Common myeloid progenitor, CD34-positive (primary cell): Measurements from ENCODE around the gene CFAP74.

ENCODE experiments used
- CTCF ChIA-PET: fragments of 350-600 bp; sonication (Branson Sonifier 250); formaldehyde crosslinking; loops from one replicate; lab custom pipeline; 2021; ENCODE audit warnings: antibody characterized with exemption; lab: Charles Lee
- POLR2A ChIA-PET: fragments of 350-600 bp; sonication (Branson Sonifier 250); formaldehyde crosslinking; loops from one replicate; lab custom pipeline; 2021; ENCODE audit warnings: antibody characterized with exemption; lab: Charles Lee
- DNase-seq, 3 donors: peaks; one replicate each; pipeline versions ENCODE4 v3.0.0 to v3.0.0-alpha.2; 2013
- H3K27ac ChIP-seq, 2 experiments: 1 replicate in 1 of 2; 2 replicates in 1 of 2; pipeline ENCODE4 v1.7.0; 2013; ENCODE audit warnings: inconsistent platforms in 2 of 2, low read length in 2 of 2, mild to moderate bottlenecking in 2 of 2, low read depth in 1 of 2, moderate library complexity in 1 of 2; ENCODE audit not compliant: severe bottlenecking in 2 of 2, insufficient read depth in 1 of 2, poor library complexity in 1 of 2
- H3K27me3 ChIP-seq, 5 experiments: replicated peaks in 2 of 5; 1 replicate in 3 of 5; 2 replicates in 2 of 5; pipeline versions ENCODE4 v1.6.1 to v1.7.0; 2013; ENCODE audit warnings: low read length in 4 of 5, mild to moderate bottlenecking in 2 of 5, moderate library complexity in 2 of 5, inconsistent platforms in 1 of 5; ENCODE audit not compliant: insufficient read depth in 5 of 5, control insufficient read depth in 4 of 5
- H3K36me3 ChIP-seq, 4 experiments: 1 replicate in 2 of 4; 2 replicates in 2 of 4; pipeline versions ENCODE4 v1.6.1 to v1.7.0; 2013; ENCODE audit warnings: low read length in 3 of 4, control low read depth in 1 of 4, mild to moderate bottlenecking in 1 of 4; ENCODE audit not compliant: control insufficient read depth in 4 of 4, insufficient read depth in 4 of 4
- H3K4me1 ChIP-seq, 4 experiments: 1 replicate in 3 of 4; 2 replicates in 1 of 4; pipeline versions ENCODE4 v1.6.1 to v1.7.1; 2013; ENCODE audit warnings: low read length in 3 of 4, mild to moderate bottlenecking in 3 of 4, control low read depth in 1 of 4, inconsistent platforms in 1 of 4, moderate library complexity in 1 of 4; ENCODE audit not compliant: control insufficient read depth in 4 of 4, insufficient read depth in 4 of 4; ENCODE audit errors: control extremely low read depth in 1 of 4
- H3K4me3 ChIP-seq, 7 experiments: 1 replicate in 4 of 7; 2 replicates in 3 of 7; pipeline versions ENCODE4 v1.5.1 to v1.7.0; 2013; ENCODE audit warnings: mild to moderate bottlenecking in 7 of 7, low read length in 6 of 7, moderate library complexity in 6 of 7, inconsistent platforms in 2 of 7, low read depth in 2 of 7, control low read depth in 1 of 7; ENCODE audit not compliant: insufficient read depth in 4 of 7, control insufficient read depth in 1 of 7; ENCODE audit errors: extremely low read depth in 1 of 7
- H3K9me3 ChIP-seq, 5 experiments: 1 replicate in 4 of 5; 2 replicates in 1 of 5; pipeline versions ENCODE4 v1.6.1 to v1.7.1; 2013; ENCODE audit warnings: low read length in 4 of 5, mild to moderate bottlenecking in 2 of 5, inconsistent platforms in 1 of 5, low read depth in 1 of 5, moderate library complexity in 1 of 5; ENCODE audit not compliant: control insufficient read depth in 4 of 5, insufficient read depth in 2 of 5; ENCODE audit errors: control extremely low read depth in 1 of 5
- WGBS: methylation state at CpG from one replicate; pipeline ENCODE4 v1.1.5; 2013; ENCODE audit not compliant: insufficient coverage; 5-methylcytosine and 5-hydroxymethylcytosine counted together

CFAP74 gene

GRCh38 chr1:1969953-1970716 is 33.5 kb downstream of the CFAP74 start:
- CTCF ChIA-PET = interaction anchor here (1.1 kb wide), 1 partner anchor 9 kb away, joined by 3 read pairs; no protein-coding TSS in a partner anchor
- H3K27ac ChIP-seq = no peak overlapping the region
- 85% methylated on average over 29 of the region's 29 CpGs for WGBS
- no peak for DNase-seq
- H3K27me3 ChIP-seq = peaks cover 0 to 23% (median 0%) of the 10 kb centered on the region in 5 experiments
- no peak overlapping the region for H3K4me3 ChIP-seq
- H3K36me3 ChIP-seq = no peaks in the 10 kb centered on the region
- no peaks in the 10 kb centered on the region for H3K9me3 ChIP-seq
- H3K4me1 ChIP-seq = no peaks in the 10 kb centered on the region
- POLR2A ChIA-PET = no interaction called here

GRCh38 chr1:1969505-1969900 is 34.1 kb downstream of the CFAP74 start:
- H3K27me3 ChIP-seq = peaks cover 0 to 27% (median 0%) of the 10 kb centered on the region in 5 experiments
- 91% methylated on average over 5 of the region's 10 CpGs for WGBS
- DNase-seq = no peak
- H3K36me3 ChIP-seq = no peaks in the 10 kb centered on the region
- H3K9me3 ChIP-seq = no peaks in the 10 kb centered on the region
- POLR2A ChIA-PET = no interaction called here
- no peak overlapping the region for H3K27ac ChIP-seq
- CTCF ChIA-PET = interaction anchor here (1.1 kb wide), 1 partner anchor 9 kb away, joined by 3 read pairs; no protein-coding TSS in a partner anchor
- H3K4me1 ChIP-seq = no peaks in the 10 kb centered on the region
- no peak overlapping the region for H3K4me3 ChIP-seq

- WGBS = 70% methylated on average over 7 of the region's 12 CpGs
- CTCF ChIA-PET = no interaction called here
- Histone ChIP-seq H3K27me3 (peaks cover 0 to 25% (median 0%) of the 10 kb centered on the region in 5 experiments), H3K4me3 (no peak overlapping the region), H3K4me1 (no peaks in the 10 kb centered on the region), H3K36me3 (no peaks in the 10 kb centered on the region), H3K9me3 (no peaks in the 10 kb centered on the region), H3K27ac (no peak overlapping the region)
- no peak for DNase-seq
- POLR2A ChIA-PET = no interaction called here
Measured at GRCh38 chr1:1968767-1969504, 34.6 kb downstream of the CFAP74 start.

GRCh38 chr1:1967879-1968278 is 35.7 kb downstream of the CFAP74 start:
- POLR2A ChIA-PET = no interaction called here

GRCh38 chr1:1967151-1967550 is 36.4 kb downstream of the CFAP74 start:
- H3K27ac ChIP-seq = no peak overlapping the region
- H3K27me3 ChIP-seq = peaks cover 0 to 20% (median 0%) of the 10 kb centered on the region in 5 experiments
- ChIA-PET POLR2A (interaction anchor here (0.7 kb wide), 1 partner anchor 114 kb away, joined by 5 read pairs; no protein-coding TSS in a partner anchor), CTCF (interaction anchor here (1.6 to 3.3 kb wide), 2 partner anchors 11 to 78 kb away, joined by 4 to 17 read pairs; no protein-coding TSS in a partner anchor)
- peak in 1 of 3 donors; percentile 26 for DNase-seq
- 48% methylated on average over 11 of the region's 16 CpGs for WGBS
- no peaks in the 10 kb centered on the region for H3K36me3 ChIP-seq
- H3K4me1 ChIP-seq = no peaks in the 10 kb centered on the region
- no peak overlapping the region for H3K4me3 ChIP-seq
- H3K9me3 ChIP-seq = no peaks in the 10 kb centered on the region

More at GRCh38 chr1:1967879-1968278, 35.7 kb downstream of the CFAP74 start:
- no peak overlapping the region for H3K27ac ChIP-seq
- H3K9me3 ChIP-seq = no peaks in the 10 kb centered on the region
- no peaks in the 10 kb centered on the region for H3K4me1 ChIP-seq
- no peak overlapping the region for H3K4me3 ChIP-seq
- 87% methylated on average over 3 of the region's 3 CpGs for WGBS
- CTCF ChIA-PET = interaction anchor here (1.6 to 3.3 kb wide), 2 partner anchors 12 to 77 kb away, joined by 4 to 17 read pairs; no protein-coding TSS in a partner anchor
- H3K36me3 ChIP-seq = no peaks in the 10 kb centered on the region
- no peak for DNase-seq
- peaks cover 0 to 21% (median 0%) of the 10 kb centered on the region in 5 experiments for H3K27me3 ChIP-seq

GRCh38 chr1:1966071-1966740 is 37.4 kb downstream of the CFAP74 start:
- DNase-seq = no peak
- Histone ChIP-seq H3K4me1 (no peaks in the 10 kb centered on the region), H3K27ac (no peak overlapping the region), H3K27me3 (peaks cover 0 to 20% (median 0%) of the 10 kb centered on the region in 5 experiments), H3K4me3 (no peak overlapping the region), H3K36me3 (no peaks in the 10 kb centered on the region), H3K9me3 (no peaks in the 10 kb centered on the region)
- 79% methylated on average over 23 of the region's 38 CpGs for WGBS
- ChIA-PET POLR2A (interaction anchor here (0.7 kb wide), 1 partner anchor 115 kb away, joined by 5 read pairs; no protein-coding TSS in a partner anchor), CTCF (interaction anchor here (1.6 to 3.3 kb wide), 2 partner anchors 10 to 79 kb away, joined by 4 to 17 read pairs; no protein-coding TSS in a partner anchor)
